HepG2 (cell line): ENCODE measurements around the gene SLC25A18. TPM values are rescaled to one million over a fixed set of nuclear protein-coding genes. Genes with fewer than 3 reads are reported as not detected.

Experiments used
- AGO1 ChIP-seq: fragments of 200-400 bp; formaldehyde crosslinking; IDR thresholded peaks from 2 replicates; pipeline ENCODE4 v1.6.1; 2017; ENCODE audit warnings: mild to moderate bottlenecking, low read depth, low read length, moderate library complexity; ENCODE audit not compliant: poor library complexity, severe bottlenecking
- GTF3A ChIP-seq: sonication (generic); formaldehyde crosslinking; conservative IDR thresholded peaks from 2 replicates; pipeline ENCODE4 v1.4.0; 2020; ENCODE audit warnings: mild to moderate bottlenecking, missing genetic modification reagents
- HMG20A ChIP-seq: IDR thresholded peaks from 2 replicates; pipeline ENCODE4 v1.6.1; 2016; ENCODE audit warnings: borderline replicate concordance
- IRF9 ChIP-seq: sonication (generic); formaldehyde crosslinking; IDR thresholded peaks from 2 replicates; pipeline ENCODE4 v1.8.0; 2022; ENCODE audit warnings: missing genetic modification reagents, mild to moderate bottlenecking, borderline replicate concordance
- NCOA2 ChIP-seq: sonication (generic); formaldehyde crosslinking; IDR thresholded peaks from 2 replicates; pipeline ENCODE4 v1.8.0; 2022; ENCODE audit warnings: inconsistent platforms
- NFATC3 ChIP-seq: sonication (generic); formaldehyde crosslinking; IDR thresholded peaks from 2 replicates; pipeline ENCODE4 v1.5.1; 2020; ENCODE audit warnings: mild to moderate bottlenecking, missing genetic modification reagents
- NRL ChIP-seq: sonication (generic); formaldehyde crosslinking; IDR thresholded peaks from 2 replicates; pipeline ENCODE4 v1.5.0; 2020; ENCODE audit warnings: missing genetic modification reagents, mild to moderate bottlenecking, moderate library complexity, borderline replicate concordance
- SNAPC4 ChIP-seq: sonication (generic); formaldehyde crosslinking; IDR thresholded peaks from 2 replicates; pipeline ENCODE4 v1.4.0; 2020; ENCODE audit warnings: mild to moderate bottlenecking, missing genetic modification reagents
- SRSF4 ChIP-seq: fragments of 200-400 bp; formaldehyde crosslinking; IDR thresholded peaks from one replicate; pipeline ENCODE4 v1.6.1; 2018; ENCODE audit warnings: mild to moderate bottlenecking, low read depth, low read length, moderate library complexity; ENCODE audit not compliant: poor library complexity, severe bottlenecking
- TEAD3 ChIP-seq: optimal IDR thresholded peaks from 2 replicates; pipeline ENCODE3; 2016; ENCODE audit warnings: borderline replicate concordance
- ZC3H13 ChIP-seq: sonication (generic); formaldehyde crosslinking; IDR thresholded peaks from 2 replicates; pipeline ENCODE4 v1.8.1; 2023; ENCODE audit warnings: mild to moderate bottlenecking, missing genetic modification reagents, moderate library complexity
- ZMYM3 ChIP-seq: sonication (generic); formaldehyde crosslinking; IDR thresholded peaks from 2 replicates; pipeline ENCODE4 v1.5.1; 2020; ENCODE audit warnings: mild to moderate bottlenecking, missing genetic modification reagents
- ZNF34 ChIP-seq: sonication (generic); formaldehyde crosslinking; IDR thresholded peaks from 2 replicates; pipeline ENCODE4 v1.4.0; 2020; ENCODE audit warnings: mild to moderate bottlenecking, missing genetic modification reagents, borderline replicate concordance
- ZSCAN21 ChIP-seq: sonication (generic); formaldehyde crosslinking; IDR thresholded peaks from 2 replicates; pipeline ENCODE4 v1.8.0; 2022; ENCODE audit warnings: mild to moderate bottlenecking, missing genetic modification reagents, moderate library complexity, borderline replicate concordance
- polyA plus RNA-seq, 8 experiments: library from polyadenylated mRNA; depleted of rRNA in 3 of 8; stranded (reverse) in 7 of 8; unstranded in 1 of 8; fragments of >200 nt; fragmentation: Illumina TruSeq in 4 of 8; extraction: Trizol in 4 of 8; gene quantifications; 2 replicates each; pipeline versions ENCODE4 v1.2.1 to v1.2.3, GENCODE V29; 2011 to 2016; ENCODE audit warnings: low read depth in 4 of 8, missing spikeins in 1 of 8, mixed read lengths in 1 of 8; ENCODE audit not compliant: insufficient read depth in 1 of 8
- total RNA-seq, 5 experiments: library from RNA; depleted of rRNA; stranded (reverse); fragments of >200 nt; fragmentation: Illumina TruSeq; extraction: Trizol; gene quantifications; 2 replicates each; pipeline ENCODE4 v1.2.3, GENCODE V29; 2016; ENCODE audit warnings: low read depth in 1 of 5
- TF ChIP-seq, protein P1 (sequence below): sonication (generic); formaldehyde crosslinking; conservative IDR thresholded peaks from 2 replicates; pipeline ENCODE4 v1.4.0; 2020; ENCODE audit warnings: missing genetic modification reagents
- TF ChIP-seq, protein P2 (sequence below): sonication (generic); formaldehyde crosslinking; IDR thresholded peaks from 2 replicates; pipeline ENCODE4 v1.5.0; 2020; ENCODE audit warnings: mild to moderate bottlenecking, missing genetic modification reagents, moderate library complexity

The SLC25A18 gene
- total and polyA plus RNA-seq, 2 of the 13 experiments (the other 11 are each of a cell fraction or from before 2014, with no cell fraction given), result 0.28 to 0.75 TPM

DNA sequence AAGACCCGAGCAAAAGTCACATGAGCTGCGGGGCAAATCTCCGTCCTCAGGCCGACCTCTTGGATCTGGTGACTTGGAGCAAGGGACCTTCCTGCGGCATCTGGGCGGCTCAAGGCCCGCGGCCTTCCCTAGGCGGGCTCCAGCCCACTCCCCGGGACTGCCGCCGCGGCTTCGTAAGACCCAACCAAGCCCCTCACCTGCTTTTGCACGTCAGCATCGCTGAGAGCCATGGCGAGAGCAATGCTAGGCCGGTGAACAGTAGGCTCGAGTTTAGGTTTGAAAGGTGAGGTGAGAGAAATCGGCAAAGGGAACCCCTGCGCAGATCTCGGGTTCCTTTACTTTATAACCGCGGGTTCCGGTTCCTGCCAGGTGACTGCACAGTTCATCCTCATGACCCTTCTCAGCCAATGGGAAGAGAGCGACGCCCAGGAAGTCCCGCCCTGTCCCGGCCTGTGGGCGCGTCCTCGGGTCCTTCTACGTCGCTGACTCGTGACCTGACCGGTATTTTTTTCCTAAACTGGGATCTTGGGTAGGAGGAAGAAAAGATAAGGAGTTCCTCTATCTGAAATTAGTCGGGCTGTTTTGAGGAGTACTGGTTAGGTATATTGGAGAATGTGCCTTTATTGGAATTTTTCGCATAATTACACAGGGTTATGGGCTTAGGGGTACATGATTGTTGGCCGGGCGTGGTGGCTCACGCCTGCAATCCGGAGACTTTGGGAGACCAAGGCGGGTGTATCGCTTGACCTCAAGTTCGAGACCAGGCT is 65.3 kb downstream of the SLC25A18 start, which contains the start of gene ATP6V1E1 (continued):
- no peak for TF ChIP-seq SNAPC4 (CRISPR knock-in tag)
- TF ChIP-seq ZNF34 (CRISPR knock-in tag), result no peak
- TF ChIP-seq, protein P1, sequence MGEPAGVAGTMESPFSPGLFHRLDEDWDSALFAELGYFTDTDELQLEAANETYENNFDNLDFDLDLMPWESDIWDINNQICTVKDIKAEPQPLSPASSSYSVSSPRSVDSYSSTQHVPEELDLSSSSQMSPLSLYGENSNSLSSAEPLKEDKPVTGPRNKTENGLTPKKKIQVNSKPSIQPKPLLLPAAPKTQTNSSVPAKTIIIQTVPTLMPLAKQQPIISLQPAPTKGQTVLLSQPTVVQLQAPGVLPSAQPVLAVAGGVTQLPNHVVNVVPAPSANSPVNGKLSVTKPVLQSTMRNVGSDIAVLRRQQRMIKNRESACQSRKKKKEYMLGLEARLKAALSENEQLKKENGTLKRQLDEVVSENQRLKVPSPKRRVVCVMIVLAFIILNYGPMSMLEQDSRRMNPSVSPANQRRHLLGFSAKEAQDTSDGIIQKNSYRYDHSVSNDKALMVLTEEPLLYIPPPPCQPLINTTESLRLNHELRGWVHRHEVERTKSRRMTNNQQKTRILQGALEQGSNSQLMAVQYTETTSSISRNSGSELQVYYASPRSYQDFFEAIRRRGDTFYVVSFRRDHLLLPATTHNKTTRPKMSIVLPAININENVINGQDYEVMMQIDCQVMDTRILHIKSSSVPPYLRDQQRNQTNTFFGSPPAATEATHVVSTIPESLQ, result no peak
- TF ChIP-seq GTF3A (CRISPR knock-in tag), result no peak
- TF ChIP-seq IRF9 (CRISPR knock-in tag), result no peak
- no peak for TF ChIP-seq NCOA2 (CRISPR knock-in tag)
- peak; percentile 17 for TF ChIP-seq TEAD3
- no peak for TF ChIP-seq AGO1
- TF ChIP-seq ZC3H13 (CRISPR knock-in tag), result no peak
- TF ChIP-seq HMG20A (CRISPR knock-in tag), result no peak
- TF ChIP-seq SRSF4, result no peak
- 0 out of 2 replicates have a peak, but pooled peaks have one; percentile 32 for TF ChIP-seq NFATC3
- peak; percentile 55; the same call in 1 of the 2 replicates for TF ChIP-seq NRL (CRISPR knock-in tag)
- TF ChIP-seq ZMYM3 (CRISPR knock-in tag), result 0 out of 2 replicates have a peak, but pooled peaks have one; percentile 31
- TF ChIP-seq, protein P2, sequence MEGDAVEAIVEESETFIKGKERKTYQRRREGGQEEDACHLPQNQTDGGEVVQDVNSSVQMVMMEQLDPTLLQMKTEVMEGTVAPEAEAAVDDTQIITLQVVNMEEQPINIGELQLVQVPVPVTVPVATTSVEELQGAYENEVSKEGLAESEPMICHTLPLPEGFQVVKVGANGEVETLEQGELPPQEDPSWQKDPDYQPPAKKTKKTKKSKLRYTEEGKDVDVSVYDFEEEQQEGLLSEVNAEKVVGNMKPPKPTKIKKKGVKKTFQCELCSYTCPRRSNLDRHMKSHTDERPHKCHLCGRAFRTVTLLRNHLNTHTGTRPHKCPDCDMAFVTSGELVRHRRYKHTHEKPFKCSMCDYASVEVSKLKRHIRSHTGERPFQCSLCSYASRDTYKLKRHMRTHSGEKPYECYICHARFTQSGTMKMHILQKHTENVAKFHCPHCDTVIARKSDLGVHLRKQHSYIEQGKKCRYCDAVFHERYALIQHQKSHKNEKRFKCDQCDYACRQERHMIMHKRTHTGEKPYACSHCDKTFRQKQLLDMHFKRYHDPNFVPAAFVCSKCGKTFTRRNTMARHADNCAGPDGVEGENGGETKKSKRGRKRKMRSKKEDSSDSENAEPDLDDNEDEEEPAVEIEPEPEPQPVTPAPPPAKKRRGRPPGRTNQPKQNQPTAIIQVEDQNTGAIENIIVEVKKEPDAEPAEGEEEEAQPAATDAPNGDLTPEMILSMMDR (CRISPR knock-in tag), result no peak
- TF ChIP-seq ZSCAN21 (CRISPR knock-in tag), result no peak
